Measurements from ENCODE around the gene MTERF4.

MTERF4 gene

DNA sequence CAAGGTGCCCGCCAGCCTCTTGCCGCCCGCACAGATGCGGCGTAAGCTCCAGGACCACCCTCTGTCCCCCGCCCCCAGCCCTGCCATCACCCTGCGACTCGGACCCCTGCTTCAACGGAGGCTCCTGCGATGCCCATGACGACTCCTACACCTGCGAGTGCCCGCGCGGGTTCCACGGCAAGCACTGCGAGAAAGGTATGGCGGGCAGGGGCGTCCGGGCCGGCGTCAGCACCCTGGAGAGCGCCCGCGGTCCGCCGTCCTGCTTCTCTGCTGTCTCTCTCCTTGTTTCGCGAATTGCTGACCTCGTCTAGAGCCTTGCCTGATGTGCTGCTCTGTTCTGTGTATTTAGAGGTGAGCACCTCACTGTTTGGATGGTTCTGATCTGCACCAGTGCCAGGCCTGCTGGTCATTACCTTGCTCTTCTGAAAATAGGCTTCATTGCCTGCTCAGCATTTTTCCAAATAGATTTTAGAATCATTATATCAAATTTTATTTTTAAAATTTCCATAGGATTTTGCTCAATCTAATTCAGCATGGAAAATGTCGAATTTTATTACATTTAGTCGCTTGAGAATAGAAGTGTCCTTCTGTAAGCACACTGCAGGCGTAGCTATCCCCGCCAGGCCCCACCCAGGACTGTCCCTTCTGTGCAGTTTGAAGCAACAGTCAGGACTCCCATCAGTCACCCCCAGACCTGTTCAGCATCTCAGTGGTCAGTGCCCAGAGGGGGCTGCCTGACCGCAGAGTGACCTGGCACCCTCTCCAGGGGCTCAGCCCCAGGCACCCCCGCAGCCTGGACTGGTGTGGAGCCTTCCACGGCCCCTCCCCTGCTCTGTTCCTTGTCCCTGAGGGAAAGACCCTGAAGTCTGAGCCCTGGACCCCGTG lies 52.1 kb downstream of the MTERF4 start:
- no peak for DNase-seq (ENCODE audit: low read depth)

DNA sequence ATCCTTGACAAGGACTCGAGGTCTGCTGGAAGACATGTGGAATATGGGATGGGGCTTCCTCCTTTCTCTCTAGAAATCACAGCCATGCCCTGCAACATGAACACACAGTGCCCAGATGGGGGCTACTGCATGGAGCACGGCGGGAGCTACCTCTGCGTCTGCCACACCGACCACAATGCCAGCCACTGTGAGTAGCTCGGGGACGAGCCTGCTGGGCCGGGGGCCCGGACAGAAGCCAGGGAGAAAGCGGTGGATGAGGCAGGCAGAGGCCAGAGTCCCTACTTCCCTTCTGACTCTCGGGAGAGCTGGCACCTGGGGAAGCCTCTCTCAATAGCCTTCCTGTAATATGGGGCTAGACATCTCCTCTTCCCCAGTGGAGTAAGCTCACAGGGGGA lies 53.1 kb downstream of the MTERF4 start:
- no peak for DNase-seq (ENCODE audit: low read depth)

DNA sequence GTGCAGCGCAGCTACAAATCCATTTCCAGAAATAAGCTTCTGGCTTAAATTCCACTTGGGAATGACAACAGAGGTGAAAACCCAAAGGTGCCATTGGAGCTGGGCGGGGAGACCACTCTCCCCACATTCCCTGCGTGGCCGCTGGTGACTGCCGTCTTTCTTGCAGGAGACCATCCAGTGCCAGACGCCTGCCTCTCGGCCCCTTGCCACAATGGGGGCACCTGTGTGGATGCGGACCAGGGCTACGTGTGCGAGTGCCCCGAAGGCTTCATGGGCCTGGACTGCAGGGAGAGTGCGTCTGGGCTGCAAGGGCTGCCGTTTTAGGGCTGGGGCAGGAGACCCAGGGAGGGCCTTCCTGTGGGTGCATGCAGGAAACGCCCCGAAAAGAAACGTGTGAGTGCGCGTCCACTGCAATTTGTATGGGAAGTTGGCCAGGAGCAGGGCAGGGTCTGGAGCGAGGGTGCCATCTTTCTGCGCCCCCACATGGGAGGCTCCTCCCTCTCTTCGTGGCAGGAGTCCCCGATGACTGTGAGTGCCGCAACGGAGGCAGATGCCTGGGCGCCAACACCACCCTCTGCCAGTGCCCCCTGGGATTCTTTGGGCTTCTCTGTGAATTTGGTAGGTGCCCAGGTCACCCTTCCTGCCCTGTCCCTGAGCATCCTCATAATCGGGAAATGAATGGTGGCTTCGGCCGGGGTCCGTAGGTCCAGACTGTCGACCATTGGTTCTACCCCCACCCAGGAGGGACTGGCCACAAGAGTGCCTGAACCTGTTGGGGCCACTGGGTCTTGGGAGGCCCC lies 53.7 kb downstream of the MTERF4 start:
- no peak for DNase-seq (ENCODE audit: low read depth)

DNA sequence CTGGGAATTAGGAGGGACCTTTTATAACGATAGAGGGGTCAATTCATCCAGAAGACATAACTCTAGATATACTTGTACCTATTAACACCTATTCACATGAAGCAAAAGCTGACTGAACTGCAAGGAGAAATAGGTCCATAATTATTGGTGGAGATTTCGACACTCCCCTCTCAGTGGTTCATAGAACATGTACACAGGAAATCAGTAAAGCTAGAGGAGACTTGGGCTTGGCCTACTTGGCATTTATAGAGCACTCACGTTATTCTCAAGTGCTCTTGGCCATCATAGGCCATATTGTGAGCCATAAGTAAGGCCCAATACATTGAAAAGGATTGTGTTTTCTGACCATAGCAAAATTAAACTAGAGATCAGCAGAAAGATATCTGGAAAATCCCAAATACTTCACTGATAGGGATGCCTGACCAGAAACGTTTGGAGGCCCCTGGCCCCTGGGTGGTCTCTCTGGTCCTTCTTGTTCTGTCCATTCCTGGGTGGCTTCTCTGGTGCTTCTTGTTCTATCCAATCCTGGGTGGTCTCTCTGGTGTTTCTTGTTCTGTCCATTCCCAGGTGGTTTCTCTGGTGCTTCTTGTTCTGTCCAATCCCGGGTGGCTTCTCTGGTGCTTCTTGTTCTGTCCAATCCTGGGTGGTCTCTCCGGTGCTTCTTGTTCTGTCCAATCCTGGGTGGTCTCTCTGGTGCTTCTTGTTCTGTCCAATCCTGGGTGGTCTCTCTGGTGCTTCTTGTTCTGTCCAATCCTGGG lies 54.7 kb downstream of the MTERF4 start:
- no peak for DNase-seq (ENCODE audit: low read depth)

All from stimulated activated CD8-positive, alpha-beta memory T cell treated with anti-CD3 and anti-CD28 coated beads, Interleukin-12 subunit alpha, Interleukin-12 subunit beta, amount 100 ng/mL, for 4 hours (primary cell).